ENCODE results near the gene SUMF1.

Gene SUMF1

GRCh38 chr3:4394048-4394447, 73.0 kb downstream of the SUMF1 start:
- DNase-seq, result no peak

- DNase-seq, result peak in 1 of 58 donors; percentile 18
Measured at GRCh38 chr3:4392992-4393391, 74.1 kb downstream of the SUMF1 start.

- DNase-seq, result no peak
Measured at GRCh38 chr3:4387210-4388204, 79.6 kb downstream of the SUMF1 start.

- no peak for DNase-seq
Measured at GRCh38 chr3:4385201-4385600, 81.9 kb downstream of the SUMF1 start.

- DNase-seq, result no peak
Measured at GRCh38 chr3:4380013-4380412, 87.1 kb downstream of the SUMF1 start.

- no peak for DNase-seq
Measured at GRCh38 chr3:4376499-4376898, 90.6 kb downstream of the SUMF1 start.

- no peak for DNase-seq
Measured at GRCh38 chr3:4375911-4376310, 91.2 kb downstream of the SUMF1 start.

GRCh38 chr3:4373669-4374068, 93.4 kb downstream of the SUMF1 start:
- DNase-seq, result no peak

- DNase-seq, result no peak
Measured at GRCh38 chr3:4362523-4362922, 104.5 kb downstream of the SUMF1 start.

GRCh38 chr3:4360817-4361216, 106.3 kb downstream of the SUMF1 start:
- DNase-seq, result no peak

- no peak for DNase-seq
Measured at GRCh38 chr3:4359805-4360502, 107.1 kb downstream of the SUMF1 start.

GRCh38 chr3:4358273-4358672, 108.8 kb downstream of the SUMF1 start:
- DNase-seq, result no peak

GRCh38 chr3:4356546-4357410, 110.3 kb downstream of the SUMF1 start:
- DNase-seq, result no peak

- no peak for DNase-seq
Measured at GRCh38 chr3:4356220-4356540, 110.9 kb downstream of the SUMF1 start.

GRCh38 chr3:4355401-4356219, 111.5 kb downstream of the SUMF1 start:
- peak in 2 of 58 donors; percentile 2 to 42 for DNase-seq

GRCh38 chr3:4351872-4352271, 115.2 kb downstream of the SUMF1 start:
- no peak for DNase-seq

- no peak for DNase-seq
Measured at GRCh38 chr3:4351164-4351855, 115.8 kb downstream of the SUMF1 start.

- peak in 11 of 58 donors; percentile 1 to 72 (median 13) for DNase-seq
Measured at GRCh38 chr3:4350789-4351163, 116.3 kb downstream of the SUMF1 start.

GRCh38 chr3:4343258-4343657, 123.8 kb downstream of the SUMF1 start:
- no peak for DNase-seq

GRCh38 chr3:4341336-4341675, 125.8 kb downstream of the SUMF1 start:
- no peak for DNase-seq

Measured in anterior cingulate cortex (tissue), 58 donors.